HUES48 (cell line): Measurements from ENCODE around the gene MEGF11.
A peak's percentile ranks its signal among the peaks of the same experiment; 100 is the strongest.
"Not testable (repeated sequence)": the region's sequence is repeated elsewhere in the genome, so short reads cannot be mapped to it uniquely, and the experiment has no call there.

Experiments used
- H3K27ac ChIP-seq: one replicate; pipeline ENCODE4 v1.7.0; 2013; ENCODE audit warnings: low read depth, low read length, inconsistent platforms
- H3K27me3 ChIP-seq: 2 replicates; pipeline ENCODE4 v1.6.1; 2013; ENCODE audit warnings: mild to moderate bottlenecking, low read length; ENCODE audit not compliant: control insufficient read depth, insufficient read depth
- H3K36me3 ChIP-seq: 2 replicates; pipeline ENCODE4 v1.6.1; 2013; ENCODE audit warnings: low read length; ENCODE audit not compliant: control insufficient read depth, insufficient read depth
- H3K4me1 ChIP-seq: 2 replicates; pipeline ENCODE4 v1.6.1; 2013; ENCODE audit warnings: mild to moderate bottlenecking, low read length; ENCODE audit not compliant: control insufficient read depth, insufficient read depth
- H3K4me3 ChIP-seq: 2 replicates; pipeline ENCODE4 v1.5.1; 2013; ENCODE audit warnings: mild to moderate bottlenecking, low read depth, low read length
- H3K9ac ChIP-seq: 2 replicates; pipeline ENCODE4 v1.6.1; 2013; ENCODE audit warnings: mild to moderate bottlenecking, low read depth, low read length, moderate library complexity
- H3K9me3 ChIP-seq: 2 replicates; pipeline ENCODE4 v1.6.1; 2013; ENCODE audit warnings: low read length; ENCODE audit not compliant: control insufficient read depth, insufficient read depth

Gene MEGF11

GRCh38 chr15:65888981-65889380 lies 364.6 kb downstream of the MEGF11 start:
- H3K4me3 ChIP-seq: no peak overlapping the region
- peaks cover 70% of the 10 kb centered on the region for H3K36me3 ChIP-seq
- H3K9me3 ChIP-seq: no peaks in the 10 kb centered on the region
- H3K27ac ChIP-seq: no peak overlapping the region
- peaks cover 16% of the 10 kb centered on the region for H3K4me1 ChIP-seq
- no peak overlapping the region for H3K9ac ChIP-seq
- H3K27me3 ChIP-seq: no peaks in the 10 kb centered on the region

GRCh38 chr15:65887565-65887964 lies 366.0 kb downstream of the MEGF11 start:
- H3K9me3 ChIP-seq: no peaks in the 10 kb centered on the region
- H3K4me3 ChIP-seq: no peak overlapping the region
- H3K27ac ChIP-seq: no peak overlapping the region
- H3K27me3 ChIP-seq: no peaks in the 10 kb centered on the region
- H3K4me1 ChIP-seq: peaks cover 26% of the 10 kb centered on the region
- no peak overlapping the region for H3K9ac ChIP-seq
- peaks cover 66% of the 10 kb centered on the region for H3K36me3 ChIP-seq

- Histone ChIP-seq H3K27ac (no peak overlapping the region), H3K4me3 (no peak overlapping the region), H3K4me1 (peaks cover 21% of the 10 kb centered on the region), H3K36me3 (peaks cover 73% of the 10 kb centered on the region), H3K9ac (no peak overlapping the region), H3K9me3 (no peaks in the 10 kb centered on the region), H3K27me3 (no peaks in the 10 kb centered on the region)
Observed at GRCh38 chr15:65885668-65886218, 367.8 kb downstream of the MEGF11 start.

- Histone ChIP-seq H3K4me1 (peaks cover 19% of the 10 kb centered on the region), H3K4me3 (no peak overlapping the region), H3K9ac (no peak overlapping the region), H3K9me3 (no peaks in the 10 kb centered on the region), H3K27me3 (no peaks in the 10 kb centered on the region), H3K36me3 (peaks cover 77% of the 10 kb centered on the region), H3K27ac (no peak overlapping the region)
Observed at GRCh38 chr15:65884511-65884910, 369.0 kb downstream of the MEGF11 start.

GRCh38 chr15:65883571-65883970 lies 370.0 kb downstream of the MEGF11 start:
- Histone ChIP-seq H3K4me1 (peaks cover 19% of the 10 kb centered on the region), H3K9me3 (no peaks in the 10 kb centered on the region), H3K27ac (no peak overlapping the region), H3K27me3 (no peaks in the 10 kb centered on the region), H3K36me3 (peaks cover 77% of the 10 kb centered on the region), H3K9ac (no peak overlapping the region), H3K4me3 (no peak overlapping the region)

- Histone ChIP-seq H3K36me3 (peaks cover 75% of the 10 kb centered on the region), H3K27me3 (no peaks in the 10 kb centered on the region), H3K4me1 (peaks cover 19% of the 10 kb centered on the region), H3K4me3 (no peak overlapping the region), H3K9me3 (no peaks in the 10 kb centered on the region), H3K9ac (no peak overlapping the region), H3K27ac (no peak overlapping the region)
Observed at GRCh38 chr15:65881766-65882434, 371.6 kb downstream of the MEGF11 start.

GRCh38 chr15:65877749-65878148 lies 375.8 kb downstream of the MEGF11 start:
- H3K4me3 ChIP-seq: no peak overlapping the region
- no peak overlapping the region for H3K27ac ChIP-seq
- no peaks in the 10 kb centered on the region for H3K4me1 ChIP-seq
- H3K27me3 ChIP-seq: no peaks in the 10 kb centered on the region
- H3K9ac ChIP-seq: no peak overlapping the region
- H3K36me3 ChIP-seq: peaks cover 75% of the 10 kb centered on the region
- H3K9me3 ChIP-seq: no peaks in the 10 kb centered on the region

GRCh38 chr15:65875458-65875857 lies 378.1 kb downstream of the MEGF11 start:
- no peak overlapping the region for H3K9ac ChIP-seq
- no peak overlapping the region for H3K4me3 ChIP-seq
- peaks cover 57% of the 10 kb centered on the region for H3K36me3 ChIP-seq
- H3K27ac ChIP-seq: no peak overlapping the region
- no peaks in the 10 kb centered on the region for H3K27me3 ChIP-seq
- H3K9me3 ChIP-seq: no peaks in the 10 kb centered on the region
- peaks cover 5% of the 10 kb centered on the region; the same call in 1 of the 2 replicates for H3K4me1 ChIP-seq

- Histone ChIP-seq H3K4me3 (no peak overlapping the region), H3K36me3 (peaks cover 36% of the 10 kb centered on the region), H3K9me3 (no peaks in the 10 kb centered on the region), H3K27me3 (no peaks in the 10 kb centered on the region), H3K4me1 (peaks cover 9% of the 10 kb centered on the region), H3K9ac (no peak overlapping the region), H3K27ac (no peak overlapping the region)
Observed at GRCh38 chr15:65873256-65873655, 380.3 kb downstream of the MEGF11 start.

- H3K4me3 ChIP-seq, H3K4me1 ChIP-seq, H3K9ac ChIP-seq, H3K27ac ChIP-seq, H3K9me3 ChIP-seq, H3K27me3 ChIP-seq: not testable (repeated sequence)
- peaks cover 29% of the 10 kb centered on the region for H3K36me3 ChIP-seq
Observed at GRCh38 chr15:65872596-65872995, 381.0 kb downstream of the MEGF11 start.

- not testable (repeated sequence) for H3K27me3 ChIP-seq, H3K4me1 ChIP-seq, H3K9me3 ChIP-seq, H3K27ac ChIP-seq, H3K9ac ChIP-seq
- H3K36me3 ChIP-seq: peaks cover 22% of the 10 kb centered on the region
- peak overlapping the region; percentile 94; the same call in 1 of the 2 replicates for H3K4me3 ChIP-seq
Observed at GRCh38 chr15:65871886-65872285, 381.7 kb downstream of the MEGF11 start.
